SK-N-SH (cell line): ENCODE results near the gene NANOS1. TPM values are rescaled to one million over a fixed set of nuclear protein-coding genes. Genes with fewer than 3 reads are reported as not detected.

Experiments
- CTCF ChIA-PET: fragments of 300-600, 350-600 bp; formaldehyde crosslinking; extraction: SDS; loops from one replicate; lab custom pipeline; 2021; lab: Yijun Ruan, JAX
- POLR2A ChIA-PET: fragments of 350-600 bp; sonication (Branson Sonifier 250); formaldehyde crosslinking; extraction: SDS; loops from one replicate; lab custom pipeline; 2020; ENCODE audit warnings: antibody characterized with exemption, inconsistent platforms; lab: Yijun Ruan, JAX
- DNase-seq: peaks from one replicate; pipeline ENCODE4 v3.0.0; 2012
- H2AFZ ChIP-seq: fragments of 200-600 bp; sonication (generic); 2 replicates; pipeline ENCODE4 v1.8.1; 2016; ENCODE audit warnings: antibody characterized with exemption, mild to moderate bottlenecking, low read depth
- H3F3A ChIP-seq: fragments of 200-600 bp; sonication (generic); replicated peaks from 2 replicates; pipeline ENCODE3; 2016; ENCODE audit warnings: antibody characterized with exemption, mild to moderate bottlenecking; ENCODE audit not compliant: insufficient read depth
- H3K27ac ChIP-seq, 2 experiments: fragments of 200-500 bp in 1 of 2; fragments of 200-600 bp in 1 of 2; sonication (Bioruptor generic) in 1 of 2; sonication (generic), shearing (Covaris generic) in 1 of 2; 2 replicates each; pipeline versions ENCODE4 v1.5.1 to v1.6.1; 2014 to 2016; ENCODE audit warnings: low read depth in 2 of 2, inconsistent platforms in 1 of 2, low read length in 1 of 2, mild to moderate bottlenecking in 1 of 2, mixed read lengths in 1 of 2
- H3K27me3 ChIP-seq: fragments of 200-600 bp; sonication (generic), shearing (Covaris generic); 2 replicates; pipeline ENCODE4 v1.6.1; 2016; ENCODE audit warnings: mixed run types; ENCODE audit not compliant: insufficient read depth
- H3K36me3 ChIP-seq, 2 experiments: fragments of 200-500 bp in 1 of 2; fragments of 200-600 bp in 1 of 2; sonication (Bioruptor generic) in 1 of 2; sonication (generic) in 1 of 2; replicated peaks in 1 of 2; 2 replicates each; pipeline versions ENCODE3 to v1.5.1; 2014 to 2016; ENCODE audit warnings: low read length in 1 of 2, mild to moderate bottlenecking in 1 of 2; ENCODE audit not compliant: insufficient read depth in 2 of 2, control insufficient read depth in 1 of 2
- H3K4me1 ChIP-seq, 2 experiments: fragments of 200-500 bp in 1 of 2; fragments of 200-600 bp in 1 of 2; sonication (Bioruptor generic) in 1 of 2; sonication (generic), shearing (Covaris generic) in 1 of 2; 2 replicates each; pipeline versions ENCODE4 v1.5.1 to v1.6.1; 2014 to 2016; ENCODE audit warnings: low read depth in 1 of 2, low read length in 1 of 2, mixed run types in 1 of 2; ENCODE audit not compliant: insufficient read depth in 2 of 2, control insufficient read depth in 1 of 2
- H3K4me2 ChIP-seq: fragments of 200-600 bp; sonication (generic), shearing (Covaris generic); 2 replicates; pipeline ENCODE4 v1.6.1; 2017; ENCODE audit warnings: mixed run types
- H3K4me3 ChIP-seq, 2 experiments: fragments of 200-500 bp in 1 of 2; fragments of 200-600 bp in 1 of 2; sonication (Bioruptor generic) in 1 of 2; sonication (generic), shearing (Covaris generic) in 1 of 2; 2 replicates each; pipeline versions ENCODE4 v1.5.1 to v1.8.1; 2014 to 2016; ENCODE audit warnings: low read depth in 2 of 2, inconsistent platforms in 1 of 2, low read length in 1 of 2, mild to moderate bottlenecking in 1 of 2, mixed read lengths in 1 of 2, moderate library complexity in 1 of 2
- H3K79me2 ChIP-seq: fragments of 200-600 bp; sonication (generic); 2 replicates; pipeline ENCODE4 v1.8.1; 2017; ENCODE audit warnings: mild to moderate bottlenecking; ENCODE audit not compliant: insufficient read depth
- H3K9ac ChIP-seq: fragments of 200-600 bp; sonication (generic); 2 replicates; pipeline ENCODE4 v1.6.1; 2017; ENCODE audit warnings: mixed run types
- H3K9me2 ChIP-seq: fragments of 200-600 bp; sonication (generic); 2 replicates; pipeline ENCODE4 v1.6.1; 2017; ENCODE audit warnings: mixed run types
- H3K9me3 ChIP-seq: fragments of 200-600 bp; sonication (generic); 2 replicates; pipeline ENCODE4 v1.6.1; 2017; ENCODE audit warnings: mixed run types, mild to moderate bottlenecking, moderate library complexity
- H4K20me1 ChIP-seq: fragments of 200-600 bp; sonication (generic); 2 replicates; pipeline ENCODE4 v1.6.1; 2017; ENCODE audit warnings: mild to moderate bottlenecking, mixed run types; ENCODE audit not compliant: insufficient read depth
- CHD2 ChIP-seq: fragments of 150-350 bp; IDR thresholded peaks from 2 replicates; pipeline ENCODE4 v1.6.1; 2018; ENCODE audit warnings: low read length; ENCODE audit not compliant: partially characterized antibody
- FOSL2 ChIP-seq: IDR thresholded peaks from 2 replicates; pipeline ENCODE4 v1.4.0; 2012; ENCODE audit warnings: low read depth, mild to moderate bottlenecking, moderate library complexity, borderline replicate concordance
- FOXJ3 ChIP-seq: sonication (generic); formaldehyde crosslinking; IDR thresholded peaks from 2 replicates; pipeline ENCODE4 v1.5.1; 2020; ENCODE audit warnings: mild to moderate bottlenecking, missing genetic modification reagents
- FOXM1 ChIP-seq: IDR thresholded peaks from 2 replicates; pipeline ENCODE4 v1.4.0; 2012; ENCODE audit warnings: low read depth, mild to moderate bottlenecking
- GABPA ChIP-seq: IDR thresholded peaks from 2 replicates; pipeline ENCODE4 v1.4.0; 2012; ENCODE audit warnings: low read depth, mild to moderate bottlenecking
- GATA2 ChIP-seq: sonication (generic); formaldehyde crosslinking; IDR thresholded peaks from 2 replicates; pipeline ENCODE4 v1.5.0; 2020; ENCODE audit warnings: mild to moderate bottlenecking, missing genetic modification reagents
- MXI1 ChIP-seq: IDR thresholded peaks from 2 replicates; pipeline ENCODE4 v1.6.1; 2012; ENCODE audit warnings: mild to moderate bottlenecking, low read depth, low read length, improper control_type of control experiment
- NFIC ChIP-seq: IDR thresholded peaks from 2 replicates; pipeline ENCODE4 v1.4.0; 2012; ENCODE audit warnings: borderline replicate concordance
- POLR2AphosphoS5 ChIP-seq: IDR thresholded peaks from 2 replicates; pipeline ENCODE4 v1.6.1; 2012; ENCODE audit warnings: low read depth, low read length
- RAD21 ChIP-seq: IDR thresholded peaks from 2 replicates; pipeline ENCODE4 v1.6.1; 2012; ENCODE audit warnings: mild to moderate bottlenecking, low read length
- RFX5 ChIP-seq: IDR thresholded peaks from 2 replicates; pipeline ENCODE4 v1.6.1; 2012; ENCODE audit warnings: mild to moderate bottlenecking, improper control_type of control experiment, low read length
- SIN3A ChIP-seq: IDR thresholded peaks from 2 replicates; pipeline ENCODE4 v1.6.1; 2012; ENCODE audit warnings: low read depth, mild to moderate bottlenecking, low read length, moderate library complexity, borderline replicate concordance
- SMC3 ChIP-seq: IDR thresholded peaks from 2 replicates; pipeline ENCODE4 v1.6.1; 2012; ENCODE audit warnings: low read depth, low read length, improper control_type of control experiment
- TEAD4 ChIP-seq: IDR thresholded peaks from 2 replicates; pipeline ENCODE4 v1.4.0; 2012; ENCODE audit warnings: mild to moderate bottlenecking, borderline replicate concordance; ENCODE audit not compliant: insufficient read depth
- YY1 ChIP-seq: IDR thresholded peaks from 2 replicates; pipeline ENCODE4 v1.4.0; 2012; ENCODE audit warnings: low read depth, mild to moderate bottlenecking
- WGBS: methylation state at CpG from one replicate; pipeline ENCODE4 v1.1.6; 2017; ENCODE audit warnings: low lambda C conversion rate; 5-methylcytosine and 5-hydroxymethylcytosine counted together
- polyA plus RNA-seq, 3 experiments: library from polyadenylated mRNA; depleted of rRNA; stranded (reverse); fragments of >200 nt; gene quantifications; 2 replicates each; pipeline ENCODE4 v1.2.3, GENCODE V29; 2012
- TF ChIP-seq, protein P1 (sequence below): IDR thresholded peaks from 2 replicates; pipeline ENCODE4 v1.4.0; 2012; ENCODE audit warnings: low read depth
- TF ChIP-seq, protein P2 (sequence below): IDR thresholded peaks from 2 replicates; pipeline ENCODE4; 2012
- TF ChIP-seq, protein P3 (sequence below): IDR thresholded peaks from 2 replicates; pipeline ENCODE4 v1.6.1; 2012; ENCODE audit warnings: mild to moderate bottlenecking, low read depth, low read length, moderate library complexity

NANOS1 gene
- polyA plus RNA-seq, 1 of the 3 experiments (the other 2 are of a cell fraction), result 0.81 TPM

DNA sequence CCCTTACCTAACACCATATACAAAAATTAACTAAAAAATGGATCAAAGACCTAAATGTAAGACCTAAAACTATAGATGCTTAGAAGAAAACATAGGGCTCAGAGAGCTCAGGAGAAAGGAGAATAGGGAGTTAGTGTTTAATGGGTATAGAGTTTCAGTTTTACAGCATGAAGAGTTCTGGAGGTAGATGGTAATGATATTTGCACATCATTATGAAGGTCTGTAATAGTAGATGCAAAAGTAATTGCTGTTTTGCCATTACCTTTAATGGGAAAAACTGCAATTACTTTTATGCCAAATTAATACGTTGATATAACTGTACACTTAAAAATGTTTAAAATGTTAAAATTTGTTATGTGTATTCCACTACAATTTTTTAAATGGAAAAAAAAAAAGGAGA is 39.2 kb upstream of the NANOS1 start:
- no peaks in the 10 kb centered on the region for H3K36me3 ChIP-seq

DNA sequence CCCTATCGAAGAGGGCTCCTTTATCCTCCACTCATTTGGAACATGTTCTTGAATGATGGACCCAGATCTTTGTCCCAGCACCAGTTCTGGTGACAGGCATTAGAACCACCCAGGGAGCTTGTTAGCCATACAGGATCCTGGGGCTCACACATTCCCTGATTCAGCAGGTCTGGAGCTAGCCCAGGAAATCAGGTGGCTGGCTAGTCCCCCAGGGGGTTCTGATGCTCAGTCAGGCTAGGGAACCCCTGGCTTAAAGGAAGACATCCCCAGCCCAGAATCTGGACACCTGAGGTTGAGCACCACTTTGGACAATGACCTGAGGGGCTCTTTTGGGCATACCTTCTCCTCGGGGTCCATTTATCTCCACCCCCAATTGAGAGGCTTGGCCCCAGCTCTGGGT is 37.0 kb upstream of the NANOS1 start:
- Histone ChIP-seq H2AFZ (no peak overlapping the region), H3K27ac (no peak overlapping the region), H3F3A (no peaks in the 10 kb centered on the region), H3K4me3 (no peak overlapping the region), H3K9me3 (no peaks in the 10 kb centered on the region; the same call in 1 of the 2 replicates), H4K20me1 (no peaks in the 10 kb centered on the region), H3K4me1 (no peaks in the 10 kb centered on the region), H3K9me2 (no peaks in the 10 kb centered on the region), H3K9ac (no peak overlapping the region), H3K27me3 (no peaks in the 10 kb centered on the region), H3K36me3 (no peaks in the 10 kb centered on the region), H3K79me2 (no peaks in the 10 kb centered on the region), H3K4me2 (no peak overlapping the region)
- ChIA-PET CTCF (no interaction called here), POLR2A (no interaction called here)
- TF ChIP-seq, protein P1, sequence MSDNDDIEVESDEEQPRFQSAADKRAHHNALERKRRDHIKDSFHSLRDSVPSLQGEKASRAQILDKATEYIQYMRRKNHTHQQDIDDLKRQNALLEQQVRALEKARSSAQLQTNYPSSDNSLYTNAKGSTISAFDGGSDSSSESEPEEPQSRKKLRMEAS, result no peak
- no peak for TF ChIP-seq SMC3
- TF ChIP-seq RFX5, result no peak
- no peak for TF ChIP-seq FOXJ3 (CRISPR knock-in tag)
- TF ChIP-seq YY1, result no peak
- TF ChIP-seq TEAD4, result no peak
- no peak for TF ChIP-seq GATA2 (CRISPR knock-in tag)
- TF ChIP-seq NFIC, result no peak
- TF ChIP-seq, protein P2, sequence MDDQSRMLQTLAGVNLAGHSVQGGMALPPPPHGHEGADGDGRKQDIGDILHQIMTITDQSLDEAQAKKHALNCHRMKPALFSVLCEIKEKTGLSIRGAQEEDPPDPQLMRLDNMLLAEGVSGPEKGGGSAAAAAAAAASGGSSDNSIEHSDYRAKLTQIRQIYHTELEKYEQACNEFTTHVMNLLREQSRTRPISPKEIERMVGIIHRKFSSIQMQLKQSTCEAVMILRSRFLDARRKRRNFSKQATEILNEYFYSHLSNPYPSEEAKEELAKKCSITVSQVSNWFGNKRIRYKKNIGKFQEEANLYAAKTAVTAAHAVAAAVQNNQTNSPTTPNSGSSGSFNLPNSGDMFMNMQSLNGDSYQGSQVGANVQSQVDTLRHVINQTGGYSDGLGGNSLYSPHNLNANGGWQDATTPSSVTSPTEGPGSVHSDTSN, result no peak
- no peak for TF ChIP-seq FOXM1
- no peak for TF ChIP-seq RAD21
- TF ChIP-seq POLR2AphosphoS5, result no peak
- TF ChIP-seq MXI1, result no peak
- TF ChIP-seq SIN3A, result no peak
- TF ChIP-seq FOSL2, result no peak
- TF ChIP-seq CHD2, result no peak
- TF ChIP-seq, protein P3, sequence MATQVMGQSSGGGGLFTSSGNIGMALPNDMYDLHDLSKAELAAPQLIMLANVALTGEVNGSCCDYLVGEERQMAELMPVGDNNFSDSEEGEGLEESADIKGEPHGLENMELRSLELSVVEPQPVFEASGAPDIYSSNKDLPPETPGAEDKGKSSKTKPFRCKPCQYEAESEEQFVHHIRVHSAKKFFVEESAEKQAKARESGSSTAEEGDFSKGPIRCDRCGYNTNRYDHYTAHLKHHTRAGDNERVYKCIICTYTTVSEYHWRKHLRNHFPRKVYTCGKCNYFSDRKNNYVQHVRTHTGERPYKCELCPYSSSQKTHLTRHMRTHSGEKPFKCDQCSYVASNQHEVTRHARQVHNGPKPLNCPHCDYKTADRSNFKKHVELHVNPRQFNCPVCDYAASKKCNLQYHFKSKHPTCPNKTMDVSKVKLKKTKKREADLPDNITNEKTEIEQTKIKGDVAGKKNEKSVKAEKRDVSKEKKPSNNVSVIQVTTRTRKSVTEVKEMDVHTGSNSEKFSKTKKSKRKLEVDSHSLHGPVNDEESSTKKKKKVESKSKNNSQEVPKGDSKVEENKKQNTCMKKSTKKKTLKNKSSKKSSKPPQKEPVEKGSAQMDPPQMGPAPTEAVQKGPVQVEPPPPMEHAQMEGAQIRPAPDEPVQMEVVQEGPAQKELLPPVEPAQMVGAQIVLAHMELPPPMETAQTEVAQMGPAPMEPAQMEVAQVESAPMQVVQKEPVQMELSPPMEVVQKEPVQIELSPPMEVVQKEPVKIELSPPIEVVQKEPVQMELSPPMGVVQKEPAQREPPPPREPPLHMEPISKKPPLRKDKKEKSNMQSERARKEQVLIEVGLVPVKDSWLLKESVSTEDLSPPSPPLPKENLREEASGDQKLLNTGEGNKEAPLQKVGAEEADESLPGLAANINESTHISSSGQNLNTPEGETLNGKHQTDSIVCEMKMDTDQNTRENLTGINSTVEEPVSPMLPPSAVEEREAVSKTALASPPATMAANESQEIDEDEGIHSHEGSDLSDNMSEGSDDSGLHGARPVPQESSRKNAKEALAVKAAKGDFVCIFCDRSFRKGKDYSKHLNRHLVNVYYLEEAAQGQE, result no peak
- 6% methylated on average over 2 of the region's 2 CpGs for WGBS
- no peak for DNase-seq

More for the DNA sequence above, 39.2 kb upstream of the NANOS1 start:
- H3F3A ChIP-seq, result no peaks in the 10 kb centered on the region
- H3K27ac ChIP-seq, result no peak overlapping the region
- ChIA-PET CTCF (no interaction called here), POLR2A (no interaction called here)
- TF ChIP-seq FOSL2 (no peak), GABPA (no peak)
- no peak for DNase-seq
- H4K20me1 ChIP-seq, result no peaks in the 10 kb centered on the region
- H3K27me3 ChIP-seq, result no peaks in the 10 kb centered on the region
- H3K4me3 ChIP-seq, result no peak overlapping the region
- no peaks in the 10 kb centered on the region; the same call in 1 of the 2 replicates for H3K9me3 ChIP-seq
- no peaks in the 10 kb centered on the region for H3K9me2 ChIP-seq
- no peak overlapping the region for H3K4me2 ChIP-seq
- no peaks in the 10 kb centered on the region for H3K79me2 ChIP-seq
- H3K4me1 ChIP-seq, result no peaks in the 10 kb centered on the region
- no peak overlapping the region for H3K9ac ChIP-seq
- no peak overlapping the region for H2AFZ ChIP-seq
- 42% methylated on average over 1 of the region's 1 CpG for WGBS
